Kidney (tissue), 14 donors: ENCODE measurements around the gene NEAT1. TPM values are rescaled to one million over a fixed set of nuclear protein-coding genes. Genes with fewer than 3 reads are reported as not detected.

ENCODE experiments used
- DNase-seq, 5 donors: peaks; one replicate each; pipeline ENCODE4 v3.0.0-alpha.2; 2013 to 2020
- FAIRE-seq: peaks from 2 replicates; lab custom pipeline; 2012; peaks lifted over from hg19 to GRCh38; lab: Jason Lieb, UNC
- H3K27ac ChIP-seq, 2 donors: one replicate each; pipeline ENCODE4 v1.7.0; 2013; ENCODE audit warnings: low read depth in 2 of 2, low read length in 2 of 2, inconsistent platforms in 1 of 2
- H3K27me3 ChIP-seq: one replicate; pipeline ENCODE4 v1.7.1; 2013; ENCODE audit warnings: low read length, inconsistent platforms; ENCODE audit not compliant: control insufficient read depth, insufficient read depth
- H3K36me3 ChIP-seq, 3 donors: one replicate each; pipeline versions ENCODE4 v1.7.0 to v1.7.1; 2013; ENCODE audit warnings: low read length in 3 of 3, control low read depth in 1 of 3, inconsistent platforms in 1 of 3; ENCODE audit not compliant: insufficient read depth in 3 of 3, control insufficient read depth in 2 of 3
- H3K4me1 ChIP-seq, 3 donors: one replicate each; pipeline versions ENCODE4 v1.7.0 to v1.7.1; 2013; ENCODE audit warnings: low read length in 3 of 3, inconsistent platforms in 1 of 3, low read depth in 1 of 3; ENCODE audit not compliant: control insufficient read depth in 2 of 3, insufficient read depth in 2 of 3
- H3K4me3 ChIP-seq, 3 donors: one replicate each; pipeline versions ENCODE4 v1.7.0 to v1.8.1; 2013; ENCODE audit warnings: low read length in 3 of 3, control low read depth in 1 of 3, inconsistent platforms in 1 of 3
- H3K9ac ChIP-seq, 3 donors: one replicate each; pipeline versions ENCODE4 v1.7.0 to v1.7.1; 2013; ENCODE audit warnings: low read length in 3 of 3, control low read depth in 1 of 3, inconsistent platforms in 1 of 3
- H3K9me3 ChIP-seq, 3 donors: one replicate each; pipeline versions ENCODE4 v1.7.0 to v1.7.1; 2013; ENCODE audit warnings: low read length in 3 of 3, control low read depth in 1 of 3, inconsistent platforms in 1 of 3; ENCODE audit not compliant: control insufficient read depth in 2 of 3, insufficient read depth in 1 of 3
- intact Hi-C: fragments of 100-400 bp; cut with DNase I; formaldehyde crosslinking; loops from one replicate; pipeline ENCODE4 v1.11.1; 2022
- polyA plus RNA-seq: library from polyadenylated mRNA; stranded (reverse); fragments of 350-450 nt; fragmentation: Illumina TruSeq; extraction: RNeasy Lipid Tissue Mini Kit (QIAGEN cat#74804); gene quantifications from one replicate; pipeline ENCODE4 v1.2.3, GENCODE V29; 2014; ENCODE audit warnings: low read depth, low replicate concordance; ENCODE audit not compliant: insufficient read depth
- total RNA-seq: library from RNA; stranded (reverse); fragmentation: NEBNext Ultra II Directional; extraction: Animal tissue kit (Norgen Biotek cat#: 25700); gene quantifications from one replicate; pipeline ENCODE4 v1.2.1, GENCODE V29; 2021
- TF ChIP-seq, protein P1 (sequence below): IDR thresholded peaks from 3 replicates; pipeline ENCODE4 v1.5.1; 2012; ENCODE audit warnings: mild to moderate bottlenecking, moderate library complexity, borderline replicate concordance; ENCODE audit not compliant: insufficient read depth; ENCODE audit errors: extremely low read depth
- donor health status: control.
- donor health status: control.
- donor health status: control.
- donor health status: control.
- donor health status: control.
- donor health status: DM: yes; HTN: yes; CAD: no.
- donor health status: Normal renal cell carcinoma (clear cell type).

The NEAT1 gene
- total and polyA plus RNA-seq, 2 donors from 2014 or later: 595 to 1,006 TPM

DNA sequence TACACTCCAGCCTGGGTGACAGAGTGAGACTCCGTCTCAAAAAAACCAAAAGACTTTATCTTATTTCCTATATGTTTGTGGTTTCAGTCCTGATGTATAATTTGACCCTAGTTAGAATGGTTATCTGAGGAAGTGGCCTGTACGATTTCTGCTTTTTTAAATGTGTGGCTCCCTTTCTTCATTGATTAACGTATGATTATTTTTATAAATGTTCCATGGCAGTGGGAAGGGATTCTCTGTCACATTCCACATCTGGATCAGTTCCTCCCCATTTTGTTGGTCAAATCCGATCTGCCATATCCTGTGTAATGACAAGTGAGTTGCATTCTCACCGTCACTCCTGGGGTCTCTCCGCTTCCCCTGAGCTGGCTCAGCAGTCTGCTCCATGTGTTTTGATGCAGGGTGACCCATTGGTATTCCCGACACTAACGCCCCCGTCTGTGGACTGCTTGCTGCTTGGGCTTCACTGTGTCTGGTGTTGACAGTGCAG, 20.3 kb downstream of the NEAT1 start:
- FAIRE-seq: no peak
- Histone ChIP-seq H3K27me3 (no peaks in the 10 kb centered on the region), H3K9me3 (no peaks in the 10 kb centered on the region), H3K4me1 (peaks cover 0 to 18% (median 13%) of the 10 kb centered on the region in 3 donors), H3K27ac (no peak overlapping the region), H3K36me3 (peaks cover 0 to 52% (median 7%) of the 10 kb centered on the region in 3 donors), H3K4me3 (no peak overlapping the region), H3K9ac (no peak overlapping the region)
- intact Hi-C loops: no loop called here
- TF ChIP-seq, protein P1, sequence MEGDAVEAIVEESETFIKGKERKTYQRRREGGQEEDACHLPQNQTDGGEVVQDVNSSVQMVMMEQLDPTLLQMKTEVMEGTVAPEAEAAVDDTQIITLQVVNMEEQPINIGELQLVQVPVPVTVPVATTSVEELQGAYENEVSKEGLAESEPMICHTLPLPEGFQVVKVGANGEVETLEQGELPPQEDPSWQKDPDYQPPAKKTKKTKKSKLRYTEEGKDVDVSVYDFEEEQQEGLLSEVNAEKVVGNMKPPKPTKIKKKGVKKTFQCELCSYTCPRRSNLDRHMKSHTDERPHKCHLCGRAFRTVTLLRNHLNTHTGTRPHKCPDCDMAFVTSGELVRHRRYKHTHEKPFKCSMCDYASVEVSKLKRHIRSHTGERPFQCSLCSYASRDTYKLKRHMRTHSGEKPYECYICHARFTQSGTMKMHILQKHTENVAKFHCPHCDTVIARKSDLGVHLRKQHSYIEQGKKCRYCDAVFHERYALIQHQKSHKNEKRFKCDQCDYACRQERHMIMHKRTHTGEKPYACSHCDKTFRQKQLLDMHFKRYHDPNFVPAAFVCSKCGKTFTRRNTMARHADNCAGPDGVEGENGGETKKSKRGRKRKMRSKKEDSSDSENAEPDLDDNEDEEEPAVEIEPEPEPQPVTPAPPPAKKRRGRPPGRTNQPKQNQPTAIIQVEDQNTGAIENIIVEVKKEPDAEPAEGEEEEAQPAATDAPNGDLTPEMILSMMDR: no peak
- DNase-seq: peak in 1 of 5 donors; percentile 22

DNA sequence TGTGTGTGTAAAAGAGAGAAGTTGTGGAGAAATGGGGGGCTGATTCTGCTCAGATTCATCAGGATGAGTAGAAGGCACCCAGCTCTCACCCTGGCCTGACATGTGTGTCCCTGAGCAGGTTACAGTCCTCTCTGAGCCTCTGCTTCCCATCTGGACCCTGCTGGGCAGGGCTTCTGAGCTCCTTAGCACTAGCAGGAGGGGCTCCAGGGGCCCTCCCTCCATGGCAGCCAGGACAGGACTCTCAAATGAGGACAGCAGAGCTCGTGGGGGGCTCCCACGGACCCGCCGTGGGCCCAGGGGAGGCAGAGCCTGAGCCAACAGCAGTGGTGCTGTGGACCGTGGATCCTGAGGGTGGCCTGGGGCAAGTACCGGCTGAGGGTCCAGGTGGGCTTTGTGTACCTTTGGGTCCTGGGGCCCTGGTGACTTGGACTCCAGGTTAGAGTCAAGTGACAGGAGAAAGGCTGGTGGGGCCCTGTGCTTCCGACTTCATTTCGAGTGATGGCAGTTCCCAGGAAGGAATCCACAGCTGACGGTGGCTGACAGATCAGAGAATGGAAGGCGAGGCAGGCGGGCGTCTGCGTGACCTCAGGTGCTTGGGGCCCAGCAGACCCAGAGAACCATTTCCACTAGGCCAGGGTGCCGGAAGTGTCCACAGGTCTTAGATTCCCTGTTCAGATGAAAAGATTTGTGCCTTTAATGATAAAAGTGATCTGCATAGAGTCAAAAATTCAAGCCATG, 21.9 kb downstream of the NEAT1 start:
- intact Hi-C loops: no loop called here
- Histone ChIP-seq H3K4me1 (peaks cover 0 to 18% (median 13%) of the 10 kb centered on the region in 3 donors), H3K36me3 (peaks cover 0 to 41% (median 5%) of the 10 kb centered on the region in 3 donors), H3K27me3 (no peaks in the 10 kb centered on the region), H3K27ac (peak overlapping the region; percentile 32 to 74), H3K9ac (no peak overlapping the region), H3K9me3 (no peaks in the 10 kb centered on the region), H3K4me3 (no peak overlapping the region)
- DNase-seq: peak in 1 of 5 donors; percentile 78
- TF ChIP-seq, protein P1: no peak
- FAIRE-seq: no peak

DNA sequence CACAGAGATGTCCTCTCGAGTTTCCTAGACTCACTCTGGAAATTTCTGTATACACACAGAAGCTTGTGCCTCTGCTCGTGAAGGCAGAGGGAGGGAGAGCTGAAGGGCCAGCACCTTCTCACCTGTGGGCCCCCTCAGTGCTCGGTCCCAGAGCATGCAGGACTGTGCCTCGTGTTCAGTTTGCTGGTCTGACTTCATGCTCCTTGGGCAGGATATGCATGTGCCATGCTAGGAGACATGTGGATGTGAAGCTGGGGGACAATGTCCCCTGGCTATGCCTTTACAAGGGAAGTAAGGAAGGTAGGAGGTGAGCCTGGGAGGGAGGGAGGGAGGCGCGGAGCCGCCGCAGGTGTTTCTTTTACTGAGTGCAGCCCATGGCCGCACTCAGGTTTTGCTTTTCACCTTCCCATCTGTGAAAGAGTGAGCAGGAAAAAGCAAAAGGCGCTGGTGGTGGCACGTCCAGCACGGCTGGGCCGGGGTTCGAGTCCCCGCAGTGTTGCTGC, 22.6 kb downstream of the NEAT1 start:
- DNase-seq (peak in 1 of 5 donors; percentile 70), FAIRE-seq (no peak)
- Histone ChIP-seq H3K9ac (no peak overlapping the region), H3K4me3 (no peak overlapping the region), H3K27ac (peak overlapping the region in 1 of 2 donors; percentile 74), H3K4me1 (peaks cover 0 to 15% (median 13%) of the 10 kb centered on the region in 3 donors), H3K27me3 (no peaks in the 10 kb centered on the region), H3K9me3 (no peaks in the 10 kb centered on the region), H3K36me3 (peaks cover 0 to 41% (median 5%) of the 10 kb centered on the region in 3 donors)
- intact Hi-C loops: no loop called here
- TF ChIP-seq, protein P1: no peak
